OCI-LY7 (cell line): ENCODE data around the gene DOCK3. TPM values are rescaled to one million over a fixed set of nuclear protein-coding genes. Genes with fewer than 3 reads are reported as not detected.

Source experiments
- BruUV-seq: library from RNA; stranded (reverse); fragments of 400-500 nt; replicated peaks from 2 replicates; lab custom pipeline; 2021; lab: Mats Ljungman, UMichigan
- CTCF ChIA-PET: fragments of 300-600 bp; sonication (Branson Sonifier 250); formaldehyde crosslinking; loops from one replicate; lab custom pipeline; 2022; ENCODE audit warnings: antibody characterized with exemption; ENCODE audit not compliant: unreplicated experiment; lab: Charles Lee
- POLR2A ChIA-PET: fragments of 300-600 bp; sonication (Branson Sonifier 250); formaldehyde crosslinking; loops from one replicate; lab custom pipeline; 2022; ENCODE audit warnings: antibody characterized with exemption; lab: Charles Lee
- DNase-seq: peaks from one replicate; pipeline ENCODE4 v3.0.0-alpha.2; 2015; ENCODE audit warnings: low spot score
- H2AFZ ChIP-seq: fragments of 200-600 bp; sonication (generic), shearing (Covaris generic); 2 replicates; pipeline ENCODE4 v1.6.1; 2014; ENCODE audit warnings: mild to moderate bottlenecking, antibody characterized with exemption, low read length, moderate library complexity
- H3K27ac ChIP-seq: fragments of 200-600 bp; sonication (generic); 2 replicates; pipeline ENCODE4 v1.5.1; 2014; ENCODE audit warnings: mixed run types, low read depth, mild to moderate bottlenecking, moderate library complexity, low read length, inconsistent platforms; ENCODE audit not compliant: poor library complexity, severe bottlenecking
- H3K36me3 ChIP-seq: fragments of 200-600 bp; sonication (generic); 2 replicates; pipeline ENCODE4 v1.6.1; 2014; ENCODE audit warnings: mild to moderate bottlenecking, antibody characterized with exemption, low read length, moderate library complexity, mixed read lengths; ENCODE audit not compliant: insufficient read depth
- H3K4me1 ChIP-seq: fragments of 200-600 bp; sonication (generic); 2 replicates; pipeline ENCODE4 v1.5.1; 2014; ENCODE audit warnings: mild to moderate bottlenecking, low read length; ENCODE audit not compliant: insufficient read depth, poor library complexity, severe bottlenecking
- H3K4me2 ChIP-seq: fragments of 200-600 bp; sonication (generic); 2 replicates; pipeline ENCODE4 v1.6.1; 2014; ENCODE audit warnings: mild to moderate bottlenecking, low read length
- H3K4me3 ChIP-seq: fragments of 200-600 bp; sonication (generic); 2 replicates; pipeline ENCODE4 v1.5.1; 2014; ENCODE audit warnings: mild to moderate bottlenecking, low read depth, low read length; ENCODE audit not compliant: poor library complexity, severe bottlenecking
- H3K79me2 ChIP-seq: fragments of 200-600 bp; sonication (generic); 2 replicates; pipeline ENCODE4 v1.6.1; 2016; ENCODE audit warnings: low read depth, mild to moderate bottlenecking, low read length, moderate library complexity, mixed read lengths; ENCODE audit not compliant: insufficient read depth
- H3K9me2 ChIP-seq: fragments of 200-600 bp; sonication (generic); 2 replicates; pipeline ENCODE4 v1.6.1; 2016; ENCODE audit warnings: mild to moderate bottlenecking, low read length, mixed read lengths; ENCODE audit not compliant: insufficient read depth
- H3K9me3 ChIP-seq: fragments of 200-600 bp; sonication (generic); 2 replicates; pipeline ENCODE4 v1.6.1; 2014; ENCODE audit warnings: mild to moderate bottlenecking, mixed run types, low read length, mixed read lengths
- H4K20me1 ChIP-seq: fragments of 200-600 bp; sonication (generic); 2 replicates; pipeline ENCODE4 v1.6.1; 2014; ENCODE audit warnings: mild to moderate bottlenecking, antibody characterized with exemption, low read length, moderate library complexity, mixed read lengths; ENCODE audit not compliant: insufficient read depth
- EZH2phosphoT487 ChIP-seq: fragments of 200-600 bp; sonication (generic); IDR thresholded peaks from 2 replicates; pipeline ENCODE4 v1.6.1; 2018; ENCODE audit warnings: low read depth, borderline replicate concordance, mild to moderate bottlenecking, mixed run types, antibody characterized with exemption, low read length, moderate library complexity, mixed read lengths
- intact Hi-C: fragments of 100-400 bp; cut with micrococcal nuclease; formaldehyde crosslinking; loops from one replicate; pipeline ENCODE4 v1.10.0; 2022; ENCODE audit not compliant: unreplicated experiment
- total RNA-seq, 2 experiments: library from RNA; depleted of rRNA in 1 of 2; stranded (reverse); fragments of >200 nt in 1 of 2; shearing (Covaris generic) in 1 of 2; gene quantifications; 2 replicates each; pipeline ENCODE4 v1.2.3, GENCODE V29; 2014 to 2022
- TF ChIP-seq, protein P1 (sequence below): fragments of 200-600 bp; sonication (generic); conservative IDR thresholded peaks from 2 replicates; pipeline ENCODE4 v1.5.1; 2014; ENCODE audit warnings: mild to moderate bottlenecking, antibody characterized with exemption, low read length, moderate library complexity, mixed read lengths

Gene DOCK3
- total RNA-seq, 2 experiments from 2014 or later, result not detected

DNA sequence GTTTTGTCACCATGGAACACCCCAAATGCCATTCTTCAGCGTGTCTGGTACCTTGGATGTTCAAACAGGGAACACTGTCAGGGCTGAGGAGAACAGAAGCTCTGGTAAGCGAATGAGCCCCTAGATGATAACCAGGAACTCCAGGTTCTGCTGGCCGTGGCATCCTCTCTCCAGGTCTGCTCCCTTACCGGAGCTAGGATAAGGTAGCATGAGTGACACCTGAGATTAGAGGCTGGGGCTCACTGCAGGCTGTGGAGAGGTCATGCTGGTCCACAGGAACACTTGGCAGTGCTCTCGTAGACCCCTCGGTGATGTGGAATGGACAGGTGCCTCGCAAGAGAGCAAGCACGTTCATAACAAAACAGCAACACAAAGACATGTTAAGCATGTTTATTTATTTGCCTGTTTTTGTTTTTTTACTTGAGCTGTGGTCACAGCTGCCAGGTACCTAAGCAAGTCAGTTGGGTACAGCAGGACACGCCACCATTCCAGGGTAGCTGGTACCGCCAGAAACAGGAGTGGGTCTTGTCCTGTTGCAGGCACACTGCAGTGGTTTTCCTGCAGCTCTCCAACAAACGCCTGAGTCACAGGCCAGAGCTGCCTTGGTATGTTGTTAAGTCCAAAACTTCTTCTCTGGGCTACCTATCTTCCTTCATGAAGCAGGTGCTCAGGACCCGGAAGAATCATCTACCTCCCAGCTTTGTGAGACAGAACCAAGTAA lies 720.9 kb downstream of the DOCK3 start:
- peaks cover 51% of the 10 kb centered on the region for H3K79me2 ChIP-seq
- H3K9me3 ChIP-seq, result no peaks in the 10 kb centered on the region
- H3K4me2 ChIP-seq, result peak overlapping the region; percentile 37; the same call in 1 of the 2 replicates
- no peak overlapping the region for H3K4me3 ChIP-seq
- H4K20me1 ChIP-seq, result peaks cover 41% of the 10 kb centered on the region
- ChIA-PET POLR2A (interaction anchor here (1.3 kb wide), 1 partner anchor 18 kb away, joined by 3 read pairs; no protein-coding TSS in a partner anchor), CTCF (no interaction called here)
- intact Hi-C loops, result no loop called here
- no TSS peak for BruUV-seq
- peaks cover 43% of the 10 kb centered on the region for H3K4me1 ChIP-seq
- no peaks in the 10 kb centered on the region for H3K9me2 ChIP-seq
- H2AFZ ChIP-seq, result no peak overlapping the region
- DNase-seq, result no peak
- TF ChIP-seq, protein P1, sequence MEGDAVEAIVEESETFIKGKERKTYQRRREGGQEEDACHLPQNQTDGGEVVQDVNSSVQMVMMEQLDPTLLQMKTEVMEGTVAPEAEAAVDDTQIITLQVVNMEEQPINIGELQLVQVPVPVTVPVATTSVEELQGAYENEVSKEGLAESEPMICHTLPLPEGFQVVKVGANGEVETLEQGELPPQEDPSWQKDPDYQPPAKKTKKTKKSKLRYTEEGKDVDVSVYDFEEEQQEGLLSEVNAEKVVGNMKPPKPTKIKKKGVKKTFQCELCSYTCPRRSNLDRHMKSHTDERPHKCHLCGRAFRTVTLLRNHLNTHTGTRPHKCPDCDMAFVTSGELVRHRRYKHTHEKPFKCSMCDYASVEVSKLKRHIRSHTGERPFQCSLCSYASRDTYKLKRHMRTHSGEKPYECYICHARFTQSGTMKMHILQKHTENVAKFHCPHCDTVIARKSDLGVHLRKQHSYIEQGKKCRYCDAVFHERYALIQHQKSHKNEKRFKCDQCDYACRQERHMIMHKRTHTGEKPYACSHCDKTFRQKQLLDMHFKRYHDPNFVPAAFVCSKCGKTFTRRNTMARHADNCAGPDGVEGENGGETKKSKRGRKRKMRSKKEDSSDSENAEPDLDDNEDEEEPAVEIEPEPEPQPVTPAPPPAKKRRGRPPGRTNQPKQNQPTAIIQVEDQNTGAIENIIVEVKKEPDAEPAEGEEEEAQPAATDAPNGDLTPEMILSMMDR, result no peak
- no peak for TF ChIP-seq EZH2phosphoT487
- peak overlapping the region; percentile 28 for H3K27ac ChIP-seq
- peaks cover 87% of the 10 kb centered on the region for H3K36me3 ChIP-seq

DNA sequence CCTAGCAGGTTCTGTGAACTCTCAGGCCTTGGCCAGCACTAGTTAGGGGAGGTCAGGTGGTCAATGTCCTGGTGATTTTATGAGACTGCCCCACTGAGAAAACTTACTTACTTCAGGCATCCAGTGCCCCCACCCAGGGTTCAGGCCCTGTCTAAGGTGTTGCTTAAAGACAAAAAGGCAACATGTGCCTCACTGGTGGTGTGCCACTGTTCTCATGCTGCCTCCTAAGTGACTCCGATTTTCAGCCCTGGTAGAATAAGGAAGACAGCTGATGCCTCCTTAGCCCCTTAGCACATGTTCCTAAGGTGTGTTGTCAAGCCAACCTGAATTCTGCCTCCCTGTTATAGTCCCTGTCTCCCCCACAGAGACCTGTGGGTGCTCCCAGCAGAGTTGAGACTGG lies 721.7 kb downstream of the DOCK3 start:
- peak overlapping the region; percentile 28 for H3K27ac ChIP-seq
- ChIA-PET CTCF (no interaction called here), POLR2A (no interaction called here)
- H3K4me1 ChIP-seq, result peaks cover 42% of the 10 kb centered on the region
- intact Hi-C loops, result no loop called here
- 0 out of 2 replicates have a peak overlapping the region, but pooled peaks have one; percentile 6 for H3K4me2 ChIP-seq
- no peak for DNase-seq
- TF ChIP-seq EZH2phosphoT487, result no peak
- TF ChIP-seq, protein P1, result no peak
- no TSS peak for BruUV-seq
- H3K36me3 ChIP-seq, result peaks cover 90% of the 10 kb centered on the region
- H2AFZ ChIP-seq, result no peak overlapping the region
- no peaks in the 10 kb centered on the region for H3K9me2 ChIP-seq
- no peaks in the 10 kb centered on the region for H3K9me3 ChIP-seq
- H3K4me3 ChIP-seq, result no peak overlapping the region
- H4K20me1 ChIP-seq, result peaks cover 41% of the 10 kb centered on the region
- H3K79me2 ChIP-seq, result peaks cover 51% of the 10 kb centered on the region

DNA sequence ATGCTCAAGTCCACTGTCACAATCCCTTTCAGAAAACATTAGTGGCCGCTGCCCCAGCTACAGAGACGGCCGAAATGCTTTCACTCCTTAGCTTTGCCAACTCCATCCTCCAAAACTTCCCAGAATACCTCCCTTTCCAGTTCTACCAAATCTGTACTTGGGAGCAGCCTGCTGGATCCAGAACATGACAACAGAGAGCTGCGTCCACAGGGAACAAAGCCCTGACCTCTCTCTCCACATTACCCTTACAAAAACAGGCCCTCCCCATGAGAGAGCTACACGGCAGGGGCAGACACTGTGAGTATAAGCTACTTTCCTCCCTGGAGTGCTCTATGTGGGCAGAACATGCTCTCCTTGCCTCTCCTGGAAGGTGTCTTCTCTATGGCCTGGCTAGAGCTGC lies 722.7 kb downstream of the DOCK3 start:
- H2AFZ ChIP-seq, result no peak overlapping the region
- peaks cover 38% of the 10 kb centered on the region for H3K4me1 ChIP-seq
- TF ChIP-seq, protein P1, result no peak
- no peak for TF ChIP-seq EZH2phosphoT487
- no peaks in the 10 kb centered on the region for H3K9me2 ChIP-seq
- H3K79me2 ChIP-seq, result peaks cover 42% of the 10 kb centered on the region
- ChIA-PET POLR2A (interaction anchor here (1.2 to 1.3 kb wide), 2 partner anchors 10 to 13 kb away, joined by 3 to 4 read pairs; no protein-coding TSS in a partner anchor), CTCF (no interaction called here)
- DNase-seq, result no peak
- no peak overlapping the region for H3K4me2 ChIP-seq
- no TSS peak for BruUV-seq
- H3K4me3 ChIP-seq, result no peak overlapping the region
- intact Hi-C loops, result no loop called here
- H3K27ac ChIP-seq, result no peak overlapping the region
- peaks cover 36% of the 10 kb centered on the region for H4K20me1 ChIP-seq
- no peaks in the 10 kb centered on the region for H3K9me3 ChIP-seq
- peaks cover 94% of the 10 kb centered on the region for H3K36me3 ChIP-seq
